Measurements from ENCODE around the gene PHRF1. TPM values are rescaled to one million over a fixed set of nuclear protein-coding genes. Genes with fewer than 3 reads are reported as not detected.

PHRF1 gene
- total and polyA plus RNA-seq, 2 donors (not counting 3 experiments of a cell fraction or from before 2014, with no cell fraction given) = 14.2 to 39.4 TPM

DNA sequence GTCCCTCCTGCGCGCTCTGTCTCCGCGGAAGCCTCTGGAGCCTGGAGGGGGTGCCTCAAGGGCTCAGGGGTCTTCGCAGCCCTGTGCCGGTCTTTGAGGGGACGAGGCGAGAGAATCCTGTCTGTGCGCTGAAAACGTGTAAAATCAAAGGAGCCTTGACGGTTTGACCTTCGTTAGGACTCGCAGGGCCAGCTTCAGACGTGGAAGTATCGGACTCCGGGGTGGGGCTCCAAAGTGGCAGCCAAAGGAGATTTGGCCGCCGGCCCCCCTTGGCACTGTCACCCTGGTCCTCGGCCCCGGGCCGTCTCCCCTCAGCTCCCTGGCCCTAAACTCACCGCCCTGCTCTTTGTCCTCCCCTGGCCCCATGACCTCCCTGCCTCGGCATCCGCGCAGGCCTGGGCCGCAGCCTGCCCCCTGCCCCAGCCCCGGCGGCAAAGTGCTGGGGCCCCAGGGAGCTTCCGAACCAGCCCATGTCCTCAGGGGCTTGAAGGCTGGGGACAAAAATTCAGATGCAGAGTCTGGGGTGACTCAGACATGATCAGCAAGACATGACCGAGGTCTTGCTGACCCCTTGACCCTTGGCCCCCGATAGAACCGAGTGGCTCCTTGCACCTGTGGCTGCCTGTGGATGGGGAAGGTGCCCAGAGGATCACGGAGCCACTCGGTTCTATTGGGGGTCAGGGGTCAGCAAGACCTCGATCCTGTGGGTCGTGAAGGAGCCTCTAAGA is 6.9 kb upstream of the PHRF1 start:
- peak overlapping the region; percentile 79 for H2AFZ ChIP-seq (ENCODE audit: low read depth, low read length)
- peak overlapping the region; percentile 71 for H3K9ac ChIP-seq (replicated peaks; ENCODE audit: extremely low read depth, insufficient read depth, low read length)
- H3K4me1 ChIP-seq (ENCODE audit: control insufficient read depth, extremely low read depth, insufficient read depth, low read length) = peaks cover 11% of the 10 kb centered on the region
- CTCF ChIA-PET = interaction anchor here (1.8 kb wide), 1 partner anchor 14 kb away, joined by 6 read pairs; no protein-coding TSS in a partner anchor
- no TSS peak for BruUV-seq (replicated peaks)
- dilution Hi-C loops (cut with MboI; ENCODE audit: extremely low pct_ligation_motif_present, low sequenced_read_pairs) = no loop called here
- intact Hi-C loops (cut with micrococcal nuclease) = no loop called here
- TF ChIP-seq GATA2 (IDR thresholded peaks at IDR 0.05; ENCODE audit: insufficient read depth, insufficient read length, low read depth, low read length) = no peak
- TF ChIP-seq POLR2AphosphoS5 (IDR thresholded peaks at IDR 0.05; ENCODE audit: insufficient read depth, low read depth, low read length) = no peak
- TF ChIP-seq MYC (IDR thresholded peaks at IDR 0.05; ENCODE audit: low read depth, low read length) = no peak
- H3K9me3 ChIP-seq (replicated peaks; ENCODE audit: control insufficient read depth, insufficient read depth, low read length) = no peaks in the 10 kb centered on the region
- peak overlapping the region; percentile 32 for H3K27ac ChIP-seq (ENCODE audit: insufficient read depth, low read depth, low read length)
- no peaks in the 10 kb centered on the region for H3K79me2 ChIP-seq (ENCODE audit: control insufficient read depth, insufficient read depth, low read length)
- POLR2A ChIA-PET = no interaction called here
- FAIRE-seq (no peak), DNase-seq (ENCODE audit: low read depth, low spot score) (no peak)
- H3K27me3 ChIP-seq (ENCODE audit: control insufficient read depth in 2 of 2, insufficient read depth in 2 of 2, low read length in 2 of 2) = peaks cover under 1 to 2% of the 10 kb centered on the region in 2 experiments
- peak overlapping the region; percentile 36 to 62 (median 60) for H3K4me3 ChIP-seq (replicated peaks in 1 of 3; ENCODE audit: insufficient read depth in 1 of 3, low read depth in 1 of 3, low read length in 3 of 3)
- H3K36me3 ChIP-seq (ENCODE audit: control insufficient read depth in 2 of 2, extremely low read depth in 1 of 2, insufficient read depth in 2 of 2, low read length in 2 of 2) = no peaks in the 10 kb centered on the region
- peak overlapping the region; percentile 71 for H3K4me2 ChIP-seq (ENCODE audit: insufficient read depth, low read length)
- H3K9me1 ChIP-seq (replicated peaks; ENCODE audit: control insufficient read depth, extremely low read depth, insufficient read depth, low read length) = no peaks in the 10 kb centered on the region
- H4K20me1 ChIP-seq (replicated peaks; ENCODE audit: control insufficient read depth, extremely low read depth, insufficient read depth, low read length) = no peaks in the 10 kb centered on the region

DNA sequence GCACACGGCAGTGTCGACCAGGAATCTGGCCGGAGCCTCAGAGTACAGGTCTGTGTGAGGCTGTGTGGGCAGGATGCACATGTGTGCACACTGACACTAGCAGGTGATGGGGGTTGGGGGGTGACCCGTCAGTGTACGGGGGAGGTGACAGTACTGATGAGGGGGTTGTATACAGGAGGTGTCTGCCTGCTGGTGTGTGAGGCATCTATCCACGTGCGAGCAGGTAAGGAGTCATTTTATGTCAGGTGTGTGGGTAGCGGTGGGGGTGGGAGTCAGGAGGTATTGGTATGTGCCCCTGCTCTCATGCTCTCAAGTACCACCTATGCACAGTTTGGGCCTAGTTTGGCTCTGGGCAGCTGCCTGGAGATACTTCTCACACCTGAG is 4.5 kb upstream of the PHRF1 start:
- no peaks in the 10 kb centered on the region for H3K9me3 ChIP-seq (replicated peaks; ENCODE audit: control insufficient read depth, insufficient read depth, low read length)
- H4K20me1 ChIP-seq (replicated peaks; ENCODE audit: control insufficient read depth, extremely low read depth, insufficient read depth, low read length) = no peaks in the 10 kb centered on the region
- H3K4me3 ChIP-seq (replicated peaks in 1 of 3; ENCODE audit: insufficient read depth in 1 of 3, low read depth in 1 of 3, low read length in 3 of 3) = no peak overlapping the region
- ChIA-PET CTCF (no interaction called here), POLR2A (interaction anchor here (1.1 kb wide), 1 partner anchor 16 kb away, joined by 3 read pairs; no protein-coding TSS in a partner anchor)
- no peak overlapping the region for H2AFZ ChIP-seq (ENCODE audit: low read depth, low read length)
- peaks cover 8 to 10% of the 10 kb centered on the region in 2 experiments for H3K27me3 ChIP-seq (ENCODE audit: control insufficient read depth in 2 of 2, insufficient read depth in 2 of 2, low read length in 2 of 2)
- no peak overlapping the region for H3K9ac ChIP-seq (replicated peaks; ENCODE audit: extremely low read depth, insufficient read depth, low read length)
- no peak overlapping the region for H3K27ac ChIP-seq (ENCODE audit: insufficient read depth, low read depth, low read length)
- TF ChIP-seq FOS (IDR thresholded peaks at IDR 0.05; ENCODE audit: borderline replicate concordance, insufficient read depth, low read length) = no peak
- TF ChIP-seq POLR2A (IDR thresholded peaks at IDR 0.05; ENCODE audit: low read depth, low read length) = no peak
- TF ChIP-seq GATA2 (IDR thresholded peaks at IDR 0.05; ENCODE audit: insufficient read depth, insufficient read length, low read depth, low read length) = no peak
- TF ChIP-seq, protein P1, sequence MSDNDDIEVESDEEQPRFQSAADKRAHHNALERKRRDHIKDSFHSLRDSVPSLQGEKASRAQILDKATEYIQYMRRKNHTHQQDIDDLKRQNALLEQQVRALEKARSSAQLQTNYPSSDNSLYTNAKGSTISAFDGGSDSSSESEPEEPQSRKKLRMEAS (IDR thresholded peaks at IDR 0.05; ENCODE audit: insufficient read depth, insufficient read length) = no peak
- TF ChIP-seq EZH2 (IDR thresholded peaks at IDR 0.05; ENCODE audit: borderline replicate concordance, low read depth, low read length, severe bottlenecking) = no peak
- TF ChIP-seq, protein P2, sequence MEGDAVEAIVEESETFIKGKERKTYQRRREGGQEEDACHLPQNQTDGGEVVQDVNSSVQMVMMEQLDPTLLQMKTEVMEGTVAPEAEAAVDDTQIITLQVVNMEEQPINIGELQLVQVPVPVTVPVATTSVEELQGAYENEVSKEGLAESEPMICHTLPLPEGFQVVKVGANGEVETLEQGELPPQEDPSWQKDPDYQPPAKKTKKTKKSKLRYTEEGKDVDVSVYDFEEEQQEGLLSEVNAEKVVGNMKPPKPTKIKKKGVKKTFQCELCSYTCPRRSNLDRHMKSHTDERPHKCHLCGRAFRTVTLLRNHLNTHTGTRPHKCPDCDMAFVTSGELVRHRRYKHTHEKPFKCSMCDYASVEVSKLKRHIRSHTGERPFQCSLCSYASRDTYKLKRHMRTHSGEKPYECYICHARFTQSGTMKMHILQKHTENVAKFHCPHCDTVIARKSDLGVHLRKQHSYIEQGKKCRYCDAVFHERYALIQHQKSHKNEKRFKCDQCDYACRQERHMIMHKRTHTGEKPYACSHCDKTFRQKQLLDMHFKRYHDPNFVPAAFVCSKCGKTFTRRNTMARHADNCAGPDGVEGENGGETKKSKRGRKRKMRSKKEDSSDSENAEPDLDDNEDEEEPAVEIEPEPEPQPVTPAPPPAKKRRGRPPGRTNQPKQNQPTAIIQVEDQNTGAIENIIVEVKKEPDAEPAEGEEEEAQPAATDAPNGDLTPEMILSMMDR (IDR thresholded peaks at IDR 0.05; ENCODE audit: extremely low read depth in 1 of 2, insufficient read depth in 1 of 2, low read depth in 1 of 2, low read length in 2 of 2) = no peak
- TF ChIP-seq MYC (IDR thresholded peaks at IDR 0.05; ENCODE audit: low read depth, low read length) = no peak
- TF ChIP-seq POLR2AphosphoS5 (IDR thresholded peaks at IDR 0.05; ENCODE audit: insufficient read depth, low read depth, low read length) = no peak
- TF ChIP-seq JUN (IDR thresholded peaks at IDR 0.05; ENCODE audit: borderline replicate concordance, insufficient read depth, insufficient read length, low read depth) = no peak
- intact Hi-C loops (cut with micrococcal nuclease) (no loop called here), dilution Hi-C loops (cut with MboI; ENCODE audit: extremely low pct_ligation_motif_present, low sequenced_read_pairs) (no loop called here)
- no TSS peak for BruUV-seq (replicated peaks)
- H3K9me1 ChIP-seq (replicated peaks; ENCODE audit: control insufficient read depth, extremely low read depth, insufficient read depth, low read length) = no peaks in the 10 kb centered on the region
- H3K4me2 ChIP-seq (ENCODE audit: insufficient read depth, low read length) = no peak overlapping the region
- H3K36me3 ChIP-seq (ENCODE audit: control insufficient read depth in 2 of 2, extremely low read depth in 1 of 2, insufficient read depth in 2 of 2, low read length in 2 of 2) = no peaks in the 10 kb centered on the region
- H3K4me1 ChIP-seq (ENCODE audit: control insufficient read depth, extremely low read depth, insufficient read depth, low read length) = peaks cover 11% of the 10 kb centered on the region
- DNase-seq (ENCODE audit: low read depth, low spot score) (no peak), FAIRE-seq (no peak)
- H3K79me2 ChIP-seq (ENCODE audit: control insufficient read depth, insufficient read depth, low read length) = peaks cover 3% of the 10 kb centered on the region
